ENCODE results near the gene NCAPD3. TPM values are rescaled to one million over a fixed set of nuclear protein-coding genes. Genes with fewer than 3 reads are reported as not detected.
"Not testable (repeated sequence)": the region's sequence is repeated elsewhere in the genome, so short reads cannot be mapped to it uniquely, and the experiment has no call there.

NCAPD3 gene
- total RNA-seq, 4 donors from 2014 or later, result 8.0 to 22.2 (median 17.5) TPM

GRCh38 chr11:134258577-134258976 is 34.8 kb upstream of the NCAPD3 start:
- no peak for DNase-seq
- intact Hi-C loops (cut with DNase I), result no loop called here
- Histone ChIP-seq H3K27me3 (no peaks in the 10 kb centered on the region), H3K36me3 (peaks cover 0 to 74% (median 28%) of the 10 kb centered on the region in 3 donors), H3K9me3 (no peaks in the 10 kb centered on the region), H3K4me1 (peaks cover 0 to 15% (median 8%) of the 10 kb centered on the region in 3 donors), H3K4me3 (no peak overlapping the region), H3K27ac (no peak overlapping the region)
- WGBS, 2 donors, result 82 to 85% methylated on average over 3 to 4 of the region's 4 CpGs
- TF ChIP-seq CTCF (IDR thresholded peaks at IDR 0.05) (no peak), POLR2A (IDR thresholded peaks at IDR 0.05) (no peak)

- TF ChIP-seq CTCF (IDR thresholded peaks at IDR 0.05) (no peak), POLR2A (IDR thresholded peaks at IDR 0.05) (no peak)
- WGBS, 2 donors, result 75 to 91% methylated on average over 2 to 11 of the region's 11 CpGs
- H3K4me3 ChIP-seq, result no peak overlapping the region
- no peaks in the 10 kb centered on the region for H3K27me3 ChIP-seq
- no peak overlapping the region for H3K27ac ChIP-seq
- H3K9me3 ChIP-seq, result no peaks in the 10 kb centered on the region
- H3K36me3 ChIP-seq, result peaks cover 0 to 60% (median 22%) of the 10 kb centered on the region in 3 donors
- DNase-seq, result no peak
- intact Hi-C loops (cut with DNase I), result no loop called here
- peaks cover 6 to 21% (median 11%) of the 10 kb centered on the region in 3 donors for H3K4me1 ChIP-seq
These were observed 33.3 kb upstream of the NCAPD3 start for GRCh38 chr11:134257101-134257500.

- H3K4me3 ChIP-seq; H3K27me3 ChIP-seq; DNase-seq; H3K27ac ChIP-seq; H3K9me3 ChIP-seq; intact Hi-C loops (cut with DNase I): not testable (repeated sequence)
- H3K36me3 ChIP-seq, result peaks cover 0 to 53% (median 4%) of the 10 kb centered on the region in 3 donors
- H3K4me1 ChIP-seq, result peaks cover 11 to 31% (median 15%) of the 10 kb centered on the region in 3 donors
- 94 to 97% methylated on average over 5 of the region's 5 CpGs for WGBS, 2 donors
These were observed 31.4 kb upstream of the NCAPD3 start for GRCh38 chr11:134255184-134255561.

- no peak for DNase-seq
- TF ChIP-seq POLR2A (IDR thresholded peaks at IDR 0.05) (no peak), CTCF (IDR thresholded peaks at IDR 0.05) (no peak)
- H3K4me3 ChIP-seq, result peak overlapping the region in 3 of 4 donors; percentile 68 to 97 (median 87)
- WGBS, 2 donors, result 66 to 69% methylated on average over 3 of the region's 3 CpGs
- H3K27ac ChIP-seq, result no peak overlapping the region
- peaks cover 0 to 53% (median 4%) of the 10 kb centered on the region in 3 donors for H3K36me3 ChIP-seq
- peaks cover 11 to 31% (median 15%) of the 10 kb centered on the region in 3 donors for H3K4me1 ChIP-seq
- H3K9me3 ChIP-seq, result no peaks in the 10 kb centered on the region
- intact Hi-C loops (cut with DNase I), result no loop called here
- H3K27me3 ChIP-seq, result no peaks in the 10 kb centered on the region
These were observed 30.8 kb upstream of the NCAPD3 start for GRCh38 chr11:134254433-134255183.

GRCh38 chr11:134253188-134253993 is 29.6 kb upstream of the NCAPD3 start, which contains the start of the genes ACAD8 and THYN1:
Gene ACAD8, plus strand, starts transcription at chr11:134253568. Its CDS starts 33 bp downstream, at chr11:134253601.
Gene THYN1, minus strand, starts transcription at chr11:134253352. Its CDS starts 470 bp downstream, at chr11:134252882.
- WGBS, 2 donors, result 0 to 1% methylated on average over 12 to 15 of the region's 70 CpGs
- intact Hi-C loops (cut with DNase I), result no loop called here
- peaks cover 0 to 53% (median 0%) of the 10 kb centered on the region in 3 donors for H3K36me3 ChIP-seq
- H3K4me1 ChIP-seq, result peaks cover 11 to 31% (median 15%) of the 10 kb centered on the region in 3 donors
- H3K9me3 ChIP-seq, result no peaks in the 10 kb centered on the region
- H3K27me3 ChIP-seq, result no peaks in the 10 kb centered on the region
- peak within 1 kb of the TSS; percentile 68 to 97 (median 90) for H3K4me3 ChIP-seq
- H3K27ac ChIP-seq, result peak within 1 kb of the TSS; percentile 71 to 86 (median 79)
- DNase-seq, result peak; percentile 75
- peak in 3 of 4 donors; percentile 26 to 66 (median 61) for TF ChIP-seq POLR2A (IDR thresholded peaks at IDR 0.05)
- peak in 5 of 6 experiments; percentile 34 to 46 (median 41) for TF ChIP-seq CTCF (IDR thresholded peaks at IDR 0.05)

All from esophagus squamous epithelium (tissue), 5 donors.